Ovary (tissue), 9 donors: ENCODE data around the gene NXT1. TPM values are rescaled to one million over a fixed set of nuclear protein-coding genes. Genes with fewer than 3 reads are reported as not detected.
"Not testable (repeated sequence)": the region's sequence is repeated elsewhere in the genome, so short reads cannot be mapped to it uniquely, and the experiment has no call there.

Source experiments
- DNase-seq, 5 donors: peaks; one replicate each; pipeline ENCODE4 v3.0.0-alpha.2; 2019 to 2020
- H3K27ac ChIP-seq, 2 donors: fragments of 200-600 bp; one replicate each; pipeline versions ENCODE4 v1.5.1 to v1.8.0; 2019 to 2022
- H3K27me3 ChIP-seq: fragments of 200-600 bp; one replicate; pipeline ENCODE4 v1.8.0; 2022
- H3K36me3 ChIP-seq: fragments of 200-600 bp; sonication (generic); one replicate; pipeline ENCODE4 v1.5.1; 2019
- H3K4me1 ChIP-seq: one replicate; pipeline ENCODE4 v1.8.1; 2013; ENCODE audit warnings: mild to moderate bottlenecking, moderate library complexity; ENCODE audit not compliant: insufficient read depth
- H3K4me3 ChIP-seq: fragments of 200-600 bp; sonication (generic); one replicate; pipeline ENCODE4 v1.5.1; 2017
- H3K9me3 ChIP-seq, 2 donors: fragments of 200-600 bp in 1 of 2; sonication (generic) in 1 of 2; one replicate each; pipeline versions ENCODE4 v1.5.1 to v1.8.1; 2013 to 2019; ENCODE audit warnings: mild to moderate bottlenecking in 1 of 2, moderate library complexity in 1 of 2
- CTCF ChIP-seq, 3 donors: fragments of 450-650 bp in 2 of 3; fragments of 200-600 bp in 1 of 3; IDR thresholded peaks; one replicate each; pipeline versions ENCODE4 v1.5.1 to v1.8.0; 2016 to 2022; ENCODE audit warnings: antibody characterized with exemption in 3 of 3, mild to moderate bottlenecking in 1 of 3
- EP300 ChIP-seq: sonication (generic); formaldehyde crosslinking; IDR thresholded peaks from one replicate; pipeline ENCODE4 v1.6.1; 2017; ENCODE audit warnings: antibody characterized with exemption
- POLR2A ChIP-seq: fragments of 450-650 bp; IDR thresholded peaks from one replicate; pipeline ENCODE4 v1.6.1; 2017; ENCODE audit warnings: antibody characterized with exemption, mild to moderate bottlenecking, moderate library complexity
- WGBS, 3 donors: extraction: QIAGEN DNeasy Blood & Tissue Kit in 1 of 3; methylation state at CpG; one replicate each; pipeline versions ENCODE4 v1.1.5 to v1.1.7; 2013 to 2017; 5-methylcytosine and 5-hydroxymethylcytosine counted together
- intact Hi-C, 4 donors: fragments of 100-400 bp; cut with DNase I; formaldehyde crosslinking; loops; one replicate each; pipeline versions ENCODE4 v1.11.0 to v1.15.1; 2022 to 2023
- polyA plus RNA-seq, 2 donors: library from polyadenylated mRNA; stranded (reverse); fragments of 200-250 nt in 1 of 2; fragments of 350-450 nt in 1 of 2; fragmentation: Illumina TruSeq in 1 of 2; extraction: RNeasy Lipid Tissue Mini Kit (QIAGEN cat#74804) in 1 of 2; gene quantifications; one replicate each; pipeline ENCODE4 v1.2.3, GENCODE V29; 2013 to 2014
- total RNA-seq, 7 donors: library from RNA; depleted of rRNA in 2 of 7; stranded (reverse); fragments of >200 nt in 2 of 7; fragmentation: NEBNext Ultra II Directional in 3 of 7; extraction: Animal tissue kit (Norgen Biotek cat#: 25700) in 3 of 7; gene quantifications; one replicate each; pipeline versions ENCODE4 v1.1.0 to v1.2.4, GENCODE V29; 2016 to 2023
- donor health status: DM: no; HTN: no; CAD: no; lungs with moderate emphysema.
- donor health status: DM: no; HTN: no; CAD: no.
- donor health status: Bipolar disorder and iron deficiency.
- donor health status: DM: yes; HTN: yes; CAD: no.
- donor health status: DM: no; HTN: no; CAD: no.
- donor health status: DM: yes; HTN: yes; CAD: no.

NXT1 gene
- total and polyA plus RNA-seq, 9 donors, result 19.2 to 44.6 (median 28.3) TPM

DNA sequence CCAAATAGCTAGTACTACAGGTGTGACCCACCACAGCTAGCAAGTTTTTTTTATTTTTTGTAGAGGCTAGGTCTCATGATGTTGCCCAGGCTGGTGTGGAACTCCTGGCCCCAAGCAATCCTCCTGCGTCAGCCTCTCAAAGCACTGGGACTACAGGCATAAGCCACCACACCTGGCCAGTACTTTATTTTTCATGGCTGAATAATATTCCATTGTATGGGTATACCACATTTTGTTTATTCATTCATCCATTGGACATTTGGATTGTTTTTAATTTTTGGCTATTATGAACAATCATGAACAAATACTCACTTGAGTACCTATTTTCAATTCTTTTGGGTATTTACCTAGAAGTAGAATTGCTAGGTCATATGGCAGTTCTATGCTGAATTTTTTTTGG is 7.0 kb upstream of the NXT1 start:
- intact Hi-C loops, result loop anchor here (5.0 to 10.0 kb wide), 6 partner anchors 99 to 651 kb away; partner anchors contain the start of genes CST9 (in 2 of the 4) and THBD (in 1 of the 4)
- Histone ChIP-seq H3K9me3 (no peaks in the 10 kb centered on the region), H3K27ac (no peak overlapping the region), H3K27me3 (no peaks in the 10 kb centered on the region), H3K4me1 (no peaks in the 10 kb centered on the region), H3K4me3 (no peak overlapping the region), H3K36me3 (no peaks in the 10 kb centered on the region)
- TF ChIP-seq EP300 (no peak), CTCF (IDR thresholded peaks at IDR 0.05) (no peak), POLR2A (no peak)
- DNase-seq, result no peak
- 96 to 100% (median 97%) methylated on average over 1 of the region's 1 CpG for WGBS, 3 donors

GRCh38 chr20:23344336-23344735 is 6.3 kb upstream of the NXT1 start:
- 59 to 68% (median 67%) methylated on average over 5 of the region's 5 CpGs for WGBS, 3 donors
- Histone ChIP-seq H3K36me3 (no peaks in the 10 kb centered on the region), H3K4me1 (no peaks in the 10 kb centered on the region), H3K27me3 (no peaks in the 10 kb centered on the region), H3K9me3 (no peaks in the 10 kb centered on the region), H3K27ac (no peak overlapping the region), H3K4me3 (no peak overlapping the region)
- intact Hi-C loops, result loop anchor here (5.0 to 10.0 kb wide), 6 partner anchors 100 to 652 kb away; partner anchors contain the start of genes CST9 (in 2 of the 4) and THBD (in 1 of the 4)
- no peak for DNase-seq
- TF ChIP-seq EP300, result no peak
- TF ChIP-seq POLR2A, result no peak
- no peak for TF ChIP-seq CTCF (IDR thresholded peaks at IDR 0.05)

DNA sequence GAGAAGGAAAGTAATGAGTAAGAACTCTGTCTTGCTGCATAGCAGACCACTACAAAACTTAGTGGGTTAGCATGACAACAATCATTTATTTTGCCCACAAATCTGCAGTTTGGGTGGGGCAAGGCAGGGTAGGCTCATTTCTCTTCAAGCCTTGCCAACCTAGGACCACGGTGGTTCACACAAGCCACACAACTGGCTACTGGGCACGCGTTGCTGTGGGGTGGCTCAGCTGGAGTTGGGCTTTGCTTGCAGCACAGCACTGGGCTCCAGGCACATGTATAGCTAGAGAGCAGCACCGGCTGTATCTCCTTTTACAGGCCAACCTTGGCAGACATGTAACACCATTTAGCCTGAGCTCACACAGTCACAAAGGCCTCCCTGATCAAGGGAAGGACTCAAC is 4.6 kb upstream of the NXT1 start:
- Histone ChIP-seq H3K9me3 (no peaks in the 10 kb centered on the region), H3K27ac (no peak overlapping the region), H3K36me3 (no peaks in the 10 kb centered on the region), H3K4me3 (no peak overlapping the region), H3K27me3 (no peaks in the 10 kb centered on the region), H3K4me1 (no peaks in the 10 kb centered on the region)
- WGBS, 3 donors, result 86 to 88% (median 87%) methylated on average over 4 of the region's 4 CpGs
- TF ChIP-seq EP300, result no peak
- no peak for TF ChIP-seq CTCF (IDR thresholded peaks at IDR 0.05)
- DNase-seq, result no peak
- intact Hi-C loops, result loop anchor here in 3 of 4 donors (10.0 kb wide), 5 partner anchors 101 to 651 kb away; partner anchors contain the start of genes CST9 (in 2 of the 3) and THBD (in 1 of the 3)

DNA sequence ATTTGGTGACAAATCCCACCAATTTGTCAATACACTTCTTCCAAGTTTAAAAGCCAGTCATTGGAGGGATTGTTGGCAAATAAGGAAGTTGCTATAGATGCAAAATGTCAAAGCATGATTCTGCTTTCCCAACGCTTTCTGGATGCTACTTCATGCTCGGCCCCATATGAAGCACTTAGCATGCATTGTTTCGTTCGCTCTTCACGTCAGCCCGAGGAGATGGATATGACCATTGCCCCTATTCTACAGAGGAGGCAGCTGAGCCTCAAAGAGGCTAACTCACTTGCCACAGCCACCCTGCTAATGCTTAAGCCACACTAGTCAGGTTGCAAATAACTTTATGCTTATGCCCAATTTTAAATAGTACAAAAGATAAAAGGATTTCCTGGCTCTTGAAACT is 2.8 kb upstream of the NXT1 start:
- DNase-seq, result no peak
- no peaks in the 10 kb centered on the region for H3K36me3 ChIP-seq
- no peak overlapping the region for H3K27ac ChIP-seq
- WGBS, 3 donors, result 94 to 97% (median 96%) methylated on average over 6 of the region's 6 CpGs
- intact Hi-C loops, result loop anchor here in 3 of 4 donors (10.0 kb wide), 5 partner anchors 103 to 653 kb away; partner anchors contain the start of genes CST9 (in 2 of the 3) and THBD (in 1 of the 3)
- no peak for TF ChIP-seq POLR2A
- no peak for TF ChIP-seq EP300
- TF ChIP-seq CTCF (IDR thresholded peaks at IDR 0.05), result no peak
- H3K9me3 ChIP-seq, result no peaks in the 10 kb centered on the region
- peaks cover 3% of the 10 kb centered on the region for H3K4me1 ChIP-seq
- H3K27me3 ChIP-seq, result no peaks in the 10 kb centered on the region
- H3K4me3 ChIP-seq, result no peak overlapping the region

DNA sequence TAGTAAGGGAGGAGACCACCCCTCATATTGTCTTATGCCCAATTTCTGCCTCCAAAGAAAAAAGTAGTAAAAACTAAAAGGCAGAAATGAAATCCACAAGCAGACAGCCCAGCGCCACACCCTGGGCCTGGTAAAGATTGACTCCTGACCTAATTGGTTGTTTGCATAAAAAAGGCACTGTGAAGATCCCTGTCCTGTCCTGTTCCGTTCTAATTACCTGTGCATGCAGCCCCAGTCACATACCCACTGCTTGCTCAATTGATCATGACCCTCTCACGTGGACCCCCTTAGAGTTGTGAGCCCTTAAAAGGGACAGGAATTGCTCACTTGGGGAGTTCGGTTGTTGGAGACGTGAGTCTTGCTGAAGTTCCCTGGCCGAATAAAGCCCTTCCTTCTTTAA is 2.1 kb upstream of the NXT1 start:
- intact Hi-C loops, result loop anchor here in 3 of 4 donors (10.0 kb wide), 5 partner anchors 104 to 654 kb away; partner anchors contain the start of genes CST9 (in 2 of the 3) and THBD (in 1 of the 3)
- not testable (repeated sequence) for H3K4me3 ChIP-seq, H3K9me3 ChIP-seq, DNase-seq, H3K4me1 ChIP-seq, H3K36me3 ChIP-seq, H3K27me3 ChIP-seq
- WGBS, 3 donors, result 90 to 95% (median 92%) methylated on average over 6 of the region's 6 CpGs
- H3K27ac ChIP-seq, result peak overlapping the region in 1 of 2 donors; percentile 99
